ENCODE data around the gene COL4A3. TPM values are rescaled to one million over a fixed set of nuclear protein-coding genes. Genes with fewer than 3 reads are reported as not detected.
"Not testable (repeated sequence)": the region's sequence is repeated elsewhere in the genome, so short reads cannot be mapped to it uniquely, and the experiment has no call there.

COL4A3 gene
- total RNA-seq, 2 donors from 2014 or later, result 6.1 to 13.0 TPM

DNA sequence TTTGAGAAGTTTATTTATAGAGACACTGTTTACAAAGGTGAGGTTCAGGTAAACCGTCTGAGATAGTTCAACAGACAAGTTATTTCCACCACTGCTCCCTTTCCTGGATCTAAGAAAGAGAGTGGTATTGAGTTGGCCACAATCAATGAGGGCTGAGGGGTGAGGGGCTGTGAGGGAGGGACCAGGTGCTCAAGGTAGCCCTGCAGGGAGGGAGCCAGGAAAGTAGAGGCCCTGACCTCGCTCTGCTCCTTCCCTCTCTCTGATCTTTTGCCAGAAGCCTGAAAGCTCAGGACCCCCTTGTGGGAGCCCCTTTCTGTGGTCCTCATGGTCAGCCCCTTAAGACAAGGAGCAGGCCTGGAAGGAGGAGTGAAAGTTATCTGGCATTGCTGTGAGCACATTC, 29.8 kb downstream of the COL4A3 start:
- DNase-seq, result no peak
- no peak for ATAC-seq
- intact Hi-C loops (cut with DNase I), result no loop called here

DNA sequence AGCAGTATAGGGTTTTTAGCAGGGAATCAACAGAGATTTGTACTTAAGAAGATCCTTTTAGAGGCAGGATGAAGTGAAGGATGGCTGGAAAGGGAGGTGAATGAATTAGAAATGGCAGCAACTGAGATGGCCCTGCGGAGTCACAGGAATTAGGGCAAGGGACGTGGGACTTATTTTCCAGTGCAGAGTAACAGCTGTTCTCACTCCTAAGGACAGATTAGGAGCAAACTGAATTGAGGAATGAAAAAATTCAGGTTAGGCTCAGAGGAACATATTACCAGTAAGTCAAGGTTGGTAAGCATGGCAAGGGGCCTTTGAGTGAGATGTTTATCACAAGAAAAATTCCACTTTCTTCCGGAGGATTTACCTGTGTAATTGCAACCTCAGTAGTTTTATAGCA, 34.4 kb downstream of the COL4A3 start:
- ATAC-seq (no peak), DNase-seq (no peak)
- intact Hi-C loops (cut with DNase I), result no loop called here

GRCh38 chr2:227201771-227202170, 37.3 kb downstream of the COL4A3 start:
- DNase-seq, result no peak
- ATAC-seq, result no peak
- intact Hi-C loops (cut with DNase I), result no loop called here

DNA sequence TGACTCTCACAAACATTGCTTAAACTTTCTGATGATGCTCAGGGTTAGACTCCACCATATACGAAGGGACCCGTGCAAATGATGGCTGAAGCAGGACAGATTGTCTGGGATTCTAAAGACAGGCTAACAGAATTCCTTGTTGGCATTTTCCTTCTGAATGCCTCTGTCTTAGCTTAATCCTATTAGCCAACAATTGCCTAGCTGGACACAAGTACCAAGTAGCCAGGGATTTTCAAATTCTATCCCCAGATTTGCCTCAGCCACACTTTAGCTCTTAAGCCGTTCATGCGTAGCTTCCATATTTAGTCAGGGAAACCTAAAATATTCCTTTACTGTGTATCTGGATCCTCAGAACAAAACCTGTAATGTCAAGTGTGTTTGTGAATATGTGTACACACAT, 40.0 kb downstream of the COL4A3 start:
- intact Hi-C loops (cut with DNase I), result no loop called here
- no peak for ATAC-seq

DNA sequence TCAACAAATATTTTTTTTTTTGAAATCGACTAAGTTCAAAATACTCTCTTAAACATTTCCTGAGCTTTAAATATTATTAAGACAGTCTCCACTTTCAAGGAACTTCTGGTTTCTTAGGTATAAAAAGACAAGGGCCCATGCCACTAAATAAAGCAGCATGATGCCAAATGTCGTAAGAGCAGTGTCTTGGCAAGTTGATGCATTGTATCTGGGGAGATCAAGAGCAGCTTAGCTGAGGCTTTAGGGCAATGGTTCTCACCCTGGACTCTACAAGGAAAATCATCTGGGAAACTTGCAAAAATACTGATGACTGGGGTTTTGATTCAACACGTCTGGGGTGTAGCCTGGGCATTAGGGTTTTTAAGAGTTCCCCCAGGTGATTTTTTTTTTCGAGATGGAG, 41.3 kb downstream of the COL4A3 start:
- intact Hi-C loops (cut with DNase I), result no loop called here
- no peak for DNase-seq
- no peak for ATAC-seq

More for the DNA sequence above, 40.0 kb downstream of the COL4A3 start:
- DNase-seq, result no peak

- no peak for ATAC-seq
- no peak for DNase-seq
- intact Hi-C loops (cut with DNase I), result no loop called here
These were observed 42.0 kb downstream of the COL4A3 start for GRCh38 chr2:227206406-227206805.

DNA sequence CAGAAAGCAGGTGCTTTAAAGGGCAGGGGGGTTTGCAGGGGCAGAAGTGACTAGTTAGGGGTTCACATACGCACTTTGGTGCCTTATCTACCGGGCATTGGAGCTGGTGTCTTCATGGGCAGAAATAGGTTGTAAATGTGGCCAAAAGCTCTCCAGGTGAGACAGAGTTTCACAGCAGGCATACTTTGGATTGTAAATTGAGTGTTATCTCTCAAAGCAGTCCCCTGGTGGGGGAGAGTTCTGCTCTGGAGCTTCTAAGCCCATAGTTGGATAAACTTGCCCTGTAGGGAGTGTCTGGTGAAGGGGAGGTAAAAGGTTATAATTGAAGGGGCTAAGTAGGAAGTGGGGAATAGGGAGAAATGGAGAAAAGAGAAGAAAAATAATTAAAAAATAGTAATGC, 43.1 kb downstream of the COL4A3 start:
- intact Hi-C loops (cut with DNase I), result no loop called here
- no peak for DNase-seq
- ATAC-seq, result no peak

- no peak for DNase-seq
- ATAC-seq, result no peak
- intact Hi-C loops (cut with DNase I), result no loop called here
These were observed 50.2 kb downstream of the COL4A3 start for GRCh38 chr2:227214622-227215041.

- no peak for ATAC-seq
- intact Hi-C loops (cut with DNase I), result no loop called here
- no peak for DNase-seq
These were observed 55.1 kb downstream of the COL4A3 start for GRCh38 chr2:227219312-227220105.

- ATAC-seq (no peak), DNase-seq (no peak)
- intact Hi-C loops (cut with DNase I), result no loop called here
These were observed 56.7 kb downstream of the COL4A3 start for GRCh38 chr2:227221120-227221519.

- ATAC-seq (no peak), DNase-seq (no peak)
- intact Hi-C loops (cut with DNase I), result no loop called here
These were observed 57.9 kb downstream of the COL4A3 start for GRCh38 chr2:227222292-227222691.

GRCh38 chr2:227225641-227226040, 61.2 kb downstream of the COL4A3 start:
- intact Hi-C loops (cut with DNase I); DNase-seq; ATAC-seq: not testable (repeated sequence)

GRCh38 chr2:227228061-227228667, 63.7 kb downstream of the COL4A3 start:
- peak; percentile 95 to 96 for ATAC-seq
- DNase-seq, result peak; percentile 78

GRCh38 chr2:227230151-227230550, 65.7 kb downstream of the COL4A3 start:
- ATAC-seq (no peak), DNase-seq (no peak)
- intact Hi-C loops (cut with DNase I), result no loop called here

More at GRCh38 chr2:227228061-227228667, 63.7 kb downstream of the COL4A3 start:
- intact Hi-C loops (cut with DNase I), result no loop called here

DNA sequence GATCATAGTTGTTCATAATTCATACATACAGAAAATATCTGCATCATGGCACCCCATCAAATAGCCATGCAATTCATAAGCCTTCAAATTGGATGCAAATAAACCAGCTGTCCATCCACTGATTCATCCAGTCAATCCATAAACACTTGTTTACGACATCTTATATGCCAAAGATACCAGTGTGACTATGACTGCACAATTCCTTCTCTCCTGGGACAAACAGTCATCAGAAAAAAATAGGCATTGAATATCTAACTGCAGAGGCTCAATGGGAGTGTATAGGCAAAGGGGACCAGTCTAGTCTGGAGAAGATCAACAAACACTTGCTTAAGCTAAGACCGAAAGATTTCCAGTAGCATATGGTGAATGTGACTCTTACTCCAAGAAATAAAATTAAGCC, 70.0 kb downstream of the COL4A3 start:
- intact Hi-C loops (cut with DNase I), result no loop called here
- no peak for ATAC-seq
- no peak for DNase-seq

- DNase-seq (no peak), ATAC-seq (no peak)
- intact Hi-C loops (cut with DNase I), result loop anchor here (1.0 to 5.0 kb wide), 2 partner anchors 107 to 110 kb away; no protein-coding TSS in a partner anchor
These were observed 73.4 kb downstream of the COL4A3 start for GRCh38 chr2:227237786-227238185.

DNA sequence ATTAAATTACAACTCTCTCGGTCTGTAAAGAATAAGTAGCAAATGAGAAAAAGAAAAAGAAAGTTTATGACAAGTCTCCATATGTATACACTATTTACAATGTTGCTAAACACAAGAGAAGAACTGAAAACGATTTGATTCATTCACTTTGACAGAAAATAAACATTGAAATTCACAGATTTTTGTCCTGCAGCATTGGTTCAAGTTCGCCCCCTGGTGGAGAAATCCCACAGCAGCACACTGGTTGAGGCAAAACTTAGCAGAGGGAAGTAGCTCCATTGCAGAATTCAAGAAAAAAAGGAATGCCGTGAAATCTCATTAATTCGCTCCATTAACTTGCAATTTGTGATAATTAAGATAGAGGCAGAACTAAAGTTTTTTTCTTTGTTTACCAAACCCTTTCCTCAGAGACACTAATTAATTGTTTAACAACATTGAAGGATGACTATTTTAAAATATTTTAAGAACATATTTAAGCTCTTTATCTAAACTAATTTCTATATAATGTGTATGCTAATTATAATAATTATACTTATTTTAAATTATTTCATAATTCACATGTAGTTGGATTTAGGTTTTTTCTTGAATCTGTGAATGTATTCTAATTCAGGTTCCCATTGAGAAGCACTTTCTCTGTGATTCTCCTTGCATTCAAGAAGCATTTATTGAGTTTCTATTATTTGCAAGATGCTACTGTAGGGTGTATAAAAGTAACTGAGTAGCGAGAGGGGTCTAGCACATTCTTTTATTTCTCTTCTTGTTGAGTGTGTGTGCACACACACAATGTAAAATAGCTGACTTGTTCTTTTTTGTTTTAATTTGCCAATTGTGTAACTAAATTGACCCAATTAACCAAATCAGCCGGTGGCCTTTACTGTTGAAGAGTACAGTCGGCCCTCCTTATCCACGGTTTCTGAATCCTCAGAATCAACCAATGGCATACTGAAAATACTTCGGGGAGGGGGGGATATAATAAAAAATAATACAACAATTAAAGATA, 74.1 kb downstream of the COL4A3 start:
- ATAC-seq (peak in 1 of 2 donors; percentile 39), DNase-seq (peak; percentile 75)
- intact Hi-C loops (cut with DNase I), result loop anchor here (1.0 to 5.0 kb wide), 2 partner anchors 108 to 111 kb away; no protein-coding TSS in a partner anchor

DNA sequence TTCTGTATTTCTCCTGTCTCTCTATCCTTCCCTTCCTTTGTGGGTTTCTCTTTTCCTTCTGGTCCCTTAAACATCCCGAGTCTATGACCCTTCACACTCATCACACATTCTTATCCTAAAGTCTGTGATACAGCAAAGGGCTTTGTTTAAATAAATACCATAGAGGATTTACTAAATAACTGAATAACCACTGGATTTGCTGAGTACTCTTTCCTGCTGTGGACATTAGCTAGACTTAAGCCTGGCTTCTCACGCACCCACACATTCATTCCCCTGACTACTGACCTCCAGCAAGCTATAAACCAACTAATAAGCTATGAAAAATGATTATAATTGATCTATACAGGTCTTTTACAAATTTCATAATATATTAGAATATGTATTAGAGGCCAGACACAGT, 76.6 kb downstream of the COL4A3 start:
- intact Hi-C loops (cut with DNase I), result no loop called here
- DNase-seq (no peak), ATAC-seq (no peak)

DNA sequence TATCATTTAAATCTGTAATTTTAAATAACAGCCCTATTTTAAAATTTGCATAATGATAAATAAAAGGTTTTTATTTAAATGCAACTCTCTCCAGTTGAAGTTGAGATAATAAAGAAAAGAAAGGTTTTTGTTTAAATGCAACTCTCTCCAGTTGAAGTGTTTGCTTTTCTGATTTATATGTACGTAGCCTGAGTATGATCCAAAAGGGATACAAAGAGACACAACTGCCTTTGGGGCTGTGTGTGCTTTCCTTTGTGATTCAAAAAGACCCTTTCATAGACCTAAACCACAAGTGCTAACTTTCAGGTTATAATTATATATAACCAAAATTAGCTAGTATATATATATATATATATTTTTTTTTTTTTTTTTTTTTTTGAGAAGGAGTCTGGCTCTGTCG, 84.5 kb downstream of the COL4A3 start:
- DNase-seq (no peak), ATAC-seq (no peak)
- intact Hi-C loops (cut with DNase I), result no loop called here

GRCh38 chr2:227252831-227253230, 88.4 kb downstream of the COL4A3 start:
- ATAC-seq, result no peak
- intact Hi-C loops (cut with DNase I), result no loop called here

More at GRCh38 chr2:227252831-227253230, 88.4 kb downstream of the COL4A3 start:
- DNase-seq, result no peak
